GM18873 (cell line): ENCODE measurements around the gene ERC2.

ENCODE experiments used
- ATAC-seq: cut with Tn5 transposase; IDR thresholded peaks from one replicate; pipeline ENCODE4 v1.9.1; 2021; ENCODE audit warnings: mild to moderate bottlenecking, moderate library complexity, moderate number of reproducible peaks; ENCODE audit not compliant: unreplicated experiment, low FRiP score

The ERC2 gene

DNA sequence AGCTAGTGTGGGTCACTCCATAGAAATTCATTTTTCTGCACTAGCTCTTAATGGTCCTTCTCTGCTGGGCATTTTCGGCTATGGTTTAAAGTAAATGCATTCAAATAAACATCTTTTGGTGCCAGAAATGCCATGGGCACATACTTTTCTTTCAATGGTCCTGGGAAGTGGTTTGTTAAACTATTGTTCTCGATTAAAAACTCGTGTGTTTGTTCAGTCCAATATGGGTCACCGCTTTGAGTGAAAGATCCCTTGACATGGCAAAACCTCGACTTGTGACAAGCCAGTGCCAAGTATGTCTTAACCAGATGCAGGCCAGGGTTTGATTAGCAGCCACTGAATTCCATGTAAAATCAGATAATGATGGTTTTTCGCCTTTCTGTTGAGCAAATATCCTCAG lies 649.3 kb downstream of the ERC2 start:
- no peak for ATAC-seq

DNA sequence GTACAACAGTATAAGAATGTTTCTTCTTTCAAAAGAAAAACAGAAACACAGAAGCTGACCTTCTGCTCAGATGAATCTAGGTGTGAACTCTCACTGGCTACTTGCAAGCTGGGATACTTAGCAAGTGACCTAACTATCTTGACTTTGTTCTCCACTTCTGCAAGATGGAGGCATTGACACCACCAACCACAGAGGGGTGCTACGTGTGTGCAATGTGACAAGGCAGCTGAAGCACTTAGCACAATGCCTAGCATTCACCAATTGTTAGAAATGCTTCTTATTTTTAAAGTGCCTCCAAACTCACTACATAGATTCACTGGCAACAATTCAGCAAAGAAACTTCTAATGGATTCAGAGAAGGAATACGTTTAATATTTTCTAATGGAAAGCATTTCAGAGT lies 649.8 kb downstream of the ERC2 start:
- no peak for ATAC-seq

DNA sequence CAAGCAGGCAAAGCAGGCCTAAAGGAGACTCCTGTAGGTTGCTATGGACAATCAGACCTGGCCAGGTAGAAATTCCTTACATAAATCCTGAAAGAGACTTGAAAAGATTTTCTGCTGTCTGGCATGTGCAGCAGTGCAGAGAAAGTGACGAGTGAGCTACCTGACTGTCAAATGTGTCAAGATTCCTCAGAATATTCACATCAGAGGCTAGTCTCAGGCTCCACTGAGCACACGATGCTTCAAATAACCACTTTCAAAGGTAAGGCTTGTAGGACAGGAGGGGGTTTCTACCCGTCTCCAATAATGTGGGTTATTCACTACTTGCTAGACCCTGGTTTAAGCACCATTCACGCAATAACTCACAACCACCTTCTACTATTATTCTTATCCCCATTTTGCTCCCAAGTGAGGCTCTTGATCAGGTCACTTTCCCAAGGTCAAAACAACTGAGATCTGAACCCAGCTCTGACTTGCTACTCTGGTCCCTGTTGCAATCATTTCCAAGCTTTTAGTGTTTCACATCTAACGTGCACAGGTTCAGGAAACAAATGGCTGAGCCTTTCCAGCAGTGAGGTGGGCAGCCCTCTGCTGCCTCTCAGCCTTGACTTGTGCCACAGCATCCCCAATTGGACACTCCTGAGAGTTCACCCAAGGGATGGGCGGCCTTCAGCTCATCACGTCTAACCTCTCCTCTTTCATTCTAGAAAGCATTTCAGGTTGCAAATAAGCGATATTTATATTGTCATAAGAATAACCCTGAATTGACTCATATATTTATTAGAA lies 651.3 kb downstream of the ERC2 start:
- ATAC-seq: no peak

DNA sequence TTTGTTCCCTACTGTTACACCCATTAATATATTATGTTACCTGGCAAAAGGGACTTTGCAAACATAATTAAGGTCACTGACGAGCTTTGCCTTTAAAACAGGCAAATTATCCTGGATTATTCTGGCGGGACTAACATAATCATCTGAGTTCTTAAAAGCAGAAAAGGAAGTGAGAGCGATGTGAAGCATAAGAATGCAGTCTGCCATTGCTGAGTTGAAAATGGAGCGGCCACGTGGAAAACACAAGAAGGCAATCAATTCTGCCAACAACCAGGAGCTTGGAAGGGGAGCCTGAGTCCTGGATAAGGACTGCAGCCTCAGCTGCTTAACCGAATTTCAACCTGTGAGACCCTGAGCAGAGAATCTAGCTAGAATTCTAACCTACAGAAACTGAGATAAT lies 653.0 kb downstream of the ERC2 start:
- no peak for ATAC-seq

DNA sequence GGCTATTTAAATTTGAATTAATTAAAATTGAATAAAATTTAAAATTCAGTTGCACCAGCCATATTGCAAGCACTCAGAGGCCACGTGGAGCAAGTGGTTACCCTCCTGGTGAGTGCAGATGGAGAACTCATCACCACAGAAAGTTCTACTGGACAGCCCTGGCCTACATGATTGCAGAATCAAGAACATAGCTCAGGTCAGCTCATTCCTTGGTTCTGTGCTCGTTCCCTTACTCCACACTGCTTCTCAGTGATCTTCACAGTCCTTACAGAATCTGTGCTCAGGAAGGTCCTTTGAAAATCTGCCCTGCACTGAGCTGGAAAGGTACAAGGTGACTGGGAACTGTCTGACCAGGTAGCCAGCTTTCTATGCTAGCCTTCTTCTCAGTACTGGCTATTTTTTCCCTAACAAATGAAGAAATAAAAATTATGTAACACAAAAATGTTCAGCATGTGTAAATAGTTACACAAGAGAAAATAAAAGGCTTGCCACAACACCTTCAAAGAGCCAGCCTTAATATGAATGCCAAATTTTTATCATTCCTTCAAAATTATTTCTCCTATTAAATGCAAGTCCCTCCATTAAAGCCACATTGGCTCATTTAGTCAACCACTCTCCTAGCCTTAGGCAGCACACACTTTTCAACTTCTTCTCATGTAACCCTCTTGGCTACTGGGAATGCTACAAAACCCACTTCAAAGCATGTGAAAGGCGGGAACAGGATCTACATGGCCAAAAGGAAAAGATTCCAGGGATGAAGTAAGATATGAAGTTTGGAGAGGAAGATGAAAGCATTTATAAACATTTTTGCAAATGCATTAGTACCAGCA lies 654.8 kb downstream of the ERC2 start:
- no peak for ATAC-seq

DNA sequence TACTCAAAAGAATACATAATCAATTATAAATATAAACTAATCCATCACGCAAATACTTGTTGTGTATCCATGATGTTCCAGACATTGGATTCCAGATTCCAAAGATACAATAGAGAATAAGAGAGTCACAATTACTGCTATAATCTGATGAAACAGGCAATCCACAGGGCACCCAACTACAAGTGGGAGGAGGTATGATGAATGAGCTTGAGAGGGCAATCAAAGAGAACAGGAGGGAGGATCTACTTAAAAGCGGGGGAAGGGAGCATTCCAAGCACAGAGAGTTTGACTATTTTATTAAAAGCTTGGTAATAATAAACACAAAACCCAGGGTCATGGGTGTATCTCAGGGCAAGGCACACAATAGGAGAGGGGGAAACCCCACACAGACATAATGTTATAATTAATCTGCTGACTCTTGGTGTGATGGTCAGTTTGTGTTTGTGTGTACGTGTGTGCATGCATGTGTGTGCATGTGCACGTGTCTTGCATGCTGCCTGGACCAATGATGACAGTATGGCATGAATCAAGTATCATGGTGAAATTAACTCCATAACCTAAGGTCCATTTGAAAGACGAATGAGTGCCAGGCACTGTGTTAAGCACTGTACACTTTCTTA lies 655.8 kb downstream of the ERC2 start:
- no peak for ATAC-seq

DNA sequence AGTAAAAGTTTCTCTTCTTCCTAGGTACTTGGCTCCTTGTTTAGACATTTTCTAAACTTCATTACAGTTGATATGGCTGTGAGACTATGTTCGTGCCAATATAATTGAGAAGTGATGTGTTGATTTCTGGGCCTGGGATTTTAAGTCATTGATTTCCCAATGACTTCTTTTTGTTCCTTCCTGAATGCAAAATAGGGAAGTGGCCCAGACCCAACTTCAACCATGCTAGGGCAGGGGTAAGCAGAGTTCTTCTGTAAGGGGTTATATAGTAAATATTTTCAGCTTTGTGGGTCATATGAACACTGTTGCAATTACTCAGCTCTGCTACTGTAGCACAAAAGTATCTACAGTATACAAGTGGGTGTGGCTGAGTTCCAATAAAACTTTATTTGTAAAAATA lies 661.1 kb downstream of the ERC2 start:
- no peak for ATAC-seq

DNA sequence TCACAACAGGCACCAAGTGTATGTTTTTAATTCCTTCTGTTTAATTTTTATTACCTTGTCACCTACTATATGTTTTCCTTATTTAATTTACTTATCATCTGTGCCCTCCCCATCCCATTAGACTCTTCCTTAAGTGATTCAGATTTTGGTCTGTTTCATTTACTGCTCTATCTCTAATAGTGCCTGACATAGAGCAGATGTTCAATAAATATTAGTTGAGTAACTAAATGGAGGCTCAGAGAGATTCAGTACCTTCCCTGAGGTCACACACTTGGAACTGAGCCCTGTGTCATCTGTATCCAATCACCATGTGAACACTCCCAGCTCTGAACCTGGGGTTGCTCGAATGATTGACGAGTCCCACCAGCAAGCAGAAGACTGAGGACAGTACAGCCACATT lies 663.1 kb downstream of the ERC2 start:
- ATAC-seq: no peak

DNA sequence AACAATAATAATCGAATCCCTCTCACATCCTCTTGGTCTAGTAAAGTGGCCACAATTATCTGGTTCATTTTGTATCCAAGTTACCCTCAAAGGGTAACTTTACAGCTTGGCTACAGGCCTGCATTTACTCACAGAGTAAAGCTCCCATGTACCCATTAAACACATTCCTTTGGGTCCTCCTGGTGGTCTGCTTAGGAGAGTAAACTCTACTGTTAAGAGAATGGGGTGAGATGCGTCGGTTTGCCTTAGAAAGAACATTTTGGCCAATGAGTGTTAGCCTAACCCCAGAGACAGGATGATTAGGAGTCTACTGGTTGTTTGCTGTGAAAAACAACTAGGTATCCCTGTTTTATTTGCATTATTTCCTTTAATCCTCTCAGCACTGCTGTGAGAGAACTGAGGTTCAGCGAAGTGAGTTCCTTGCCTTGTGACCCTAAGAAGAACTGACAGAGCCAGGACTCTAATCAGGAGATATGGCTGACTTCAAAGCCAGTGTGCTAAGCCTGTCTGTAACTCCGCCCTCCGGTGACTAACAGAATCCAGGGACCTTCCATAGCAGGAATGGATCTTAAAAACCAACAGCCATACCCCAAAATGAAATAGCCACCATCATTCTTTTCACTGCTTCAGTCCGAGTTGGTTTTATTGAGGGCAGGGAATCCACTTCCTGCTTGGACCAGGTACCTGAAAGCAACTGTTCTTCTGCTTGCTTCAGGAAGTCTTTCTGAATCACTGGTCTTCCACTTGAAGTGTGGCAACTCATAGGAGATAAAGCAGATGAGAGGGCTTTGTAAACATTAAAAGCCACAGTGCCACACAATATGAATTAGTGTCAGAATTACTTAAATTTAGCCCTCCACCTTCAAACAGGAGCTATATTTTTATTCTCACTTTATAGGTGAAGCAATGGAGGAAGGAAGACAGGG lies 663.8 kb downstream of the ERC2 start:
- ATAC-seq: no peak

DNA sequence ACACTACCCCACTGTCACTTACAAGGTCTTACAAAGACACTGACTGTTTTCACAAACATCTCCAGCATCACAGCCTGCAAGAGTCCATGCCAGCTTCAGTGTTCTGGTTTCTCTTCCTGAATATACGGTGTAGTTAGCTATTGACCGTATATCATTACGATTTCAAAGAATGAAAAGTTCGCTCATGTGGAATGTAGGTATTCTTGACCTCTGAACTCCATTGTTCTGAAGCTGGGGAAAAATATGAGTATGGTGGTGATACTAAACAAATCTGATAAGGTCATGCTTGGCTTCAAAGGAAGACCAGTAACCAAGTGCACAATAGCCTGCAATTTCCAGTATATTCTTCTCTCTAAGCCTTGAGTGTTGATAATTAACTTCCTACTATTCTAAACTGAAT lies 665.5 kb downstream of the ERC2 start:
- no peak for ATAC-seq

DNA sequence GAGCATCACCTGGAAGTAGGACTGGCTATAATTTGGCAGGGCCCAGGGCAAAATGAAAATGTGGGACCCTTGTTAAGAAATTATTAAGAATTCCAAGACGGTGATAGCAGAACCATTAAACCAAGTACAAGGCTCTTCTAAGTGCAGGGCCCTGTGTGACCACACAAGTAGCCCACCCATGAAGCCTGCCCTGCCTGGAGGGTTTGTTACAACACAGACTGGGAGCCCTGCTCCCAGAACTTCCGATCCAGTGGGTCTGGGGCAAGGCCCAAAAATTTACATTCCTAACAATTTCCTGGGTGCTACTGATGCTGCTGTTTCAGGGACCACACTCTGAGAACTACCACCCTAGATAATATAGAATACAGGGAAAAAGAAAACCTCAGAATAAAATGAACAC lies 666.6 kb downstream of the ERC2 start:
- no peak for ATAC-seq

DNA sequence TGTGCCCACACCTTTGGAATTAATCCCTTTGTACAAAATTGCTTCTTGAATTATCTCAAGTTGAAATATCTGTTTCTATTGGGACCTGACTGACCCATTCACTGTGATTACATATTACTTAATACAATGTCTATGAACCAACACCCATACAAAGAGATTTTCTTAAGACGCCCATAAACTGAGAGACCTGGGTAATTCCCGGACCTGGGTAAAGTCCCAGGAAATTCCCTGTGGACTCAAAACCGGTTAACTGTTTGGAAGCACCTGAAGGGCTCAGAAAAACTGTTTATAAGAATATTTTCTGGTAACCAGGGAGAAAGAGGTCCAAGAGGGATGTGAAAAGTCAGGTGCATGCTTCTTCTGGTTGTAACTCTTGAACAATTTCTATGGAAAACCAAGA lies 667.2 kb downstream of the ERC2 start:
- no peak for ATAC-seq

DNA sequence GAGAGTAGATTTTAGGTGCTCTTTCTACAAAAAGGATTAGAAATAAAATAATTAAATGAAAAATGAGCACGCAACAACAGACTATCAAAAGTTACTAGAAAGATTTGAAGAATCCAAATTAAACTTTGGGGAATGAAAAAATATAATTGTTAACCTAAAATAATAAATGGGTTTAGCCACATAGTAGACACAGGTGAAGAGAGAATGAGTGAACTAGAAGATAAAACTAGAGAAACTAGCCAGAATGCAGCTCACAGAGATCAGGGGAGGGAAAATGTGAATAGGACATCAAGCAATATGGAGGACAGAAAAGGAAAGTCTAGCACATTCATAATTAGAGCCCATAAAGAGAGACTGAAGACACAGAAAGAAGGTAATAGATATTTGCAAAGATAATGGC lies 670.5 kb downstream of the ERC2 start:
- no peak for ATAC-seq

DNA sequence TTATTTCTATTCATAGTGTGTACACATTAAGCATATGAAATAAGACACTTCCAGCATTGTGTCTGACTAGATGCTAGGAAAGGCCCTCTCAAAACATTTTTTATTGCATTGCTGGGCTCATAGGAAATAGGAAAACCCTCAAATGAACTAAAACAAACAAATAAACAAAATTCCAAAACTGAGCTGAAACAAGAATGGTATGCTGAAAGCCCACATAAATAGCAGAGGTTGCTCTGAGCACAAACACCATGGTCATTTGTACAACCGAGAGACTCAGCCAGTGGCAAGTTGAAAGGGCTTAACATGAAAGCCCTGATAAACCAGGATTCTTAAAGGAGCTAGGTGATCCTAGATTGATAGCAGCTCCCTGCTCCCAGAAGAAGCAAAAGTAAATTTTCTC lies 671.2 kb downstream of the ERC2 start:
- no peak for ATAC-seq

DNA sequence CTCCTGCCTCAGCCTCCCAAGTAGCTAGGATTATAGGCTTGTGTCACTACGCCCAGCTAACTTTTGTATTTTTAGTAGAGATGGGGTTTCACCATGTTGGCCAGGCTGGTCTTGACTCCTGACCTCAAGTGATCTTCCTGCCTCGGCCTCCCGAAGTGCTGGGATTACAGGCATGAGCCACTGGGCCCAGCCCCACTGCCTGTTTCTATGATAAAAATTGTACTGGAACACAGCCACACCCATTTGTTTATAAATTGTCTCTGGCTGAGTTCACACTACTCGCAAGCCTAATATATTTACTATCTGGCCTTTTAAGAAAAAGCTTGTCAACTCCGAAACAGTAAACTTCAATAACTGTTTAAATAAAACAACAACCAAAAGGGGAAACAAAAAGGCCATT lies 671.7 kb downstream of the ERC2 start:
- no peak for ATAC-seq

DNA sequence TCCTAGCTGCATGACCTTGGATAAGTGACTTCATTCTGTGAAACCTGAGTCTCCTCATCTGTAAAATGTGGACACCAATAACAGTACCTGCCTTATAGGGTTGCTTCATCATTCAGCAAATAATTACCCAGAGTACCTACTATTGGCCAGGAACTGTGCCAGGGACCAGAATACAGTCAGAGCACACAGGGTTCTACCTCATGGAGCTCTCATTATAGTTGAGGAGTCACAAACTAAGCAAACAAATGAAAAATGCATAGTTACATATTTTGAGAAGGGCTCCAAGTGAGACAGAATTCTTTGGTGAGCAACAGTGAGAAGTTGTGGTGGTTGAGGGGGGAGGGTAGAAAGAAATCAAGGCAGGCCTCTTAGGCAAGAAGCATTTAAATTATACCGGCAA lies 672.5 kb downstream of the ERC2 start:
- ATAC-seq: no peak

DNA sequence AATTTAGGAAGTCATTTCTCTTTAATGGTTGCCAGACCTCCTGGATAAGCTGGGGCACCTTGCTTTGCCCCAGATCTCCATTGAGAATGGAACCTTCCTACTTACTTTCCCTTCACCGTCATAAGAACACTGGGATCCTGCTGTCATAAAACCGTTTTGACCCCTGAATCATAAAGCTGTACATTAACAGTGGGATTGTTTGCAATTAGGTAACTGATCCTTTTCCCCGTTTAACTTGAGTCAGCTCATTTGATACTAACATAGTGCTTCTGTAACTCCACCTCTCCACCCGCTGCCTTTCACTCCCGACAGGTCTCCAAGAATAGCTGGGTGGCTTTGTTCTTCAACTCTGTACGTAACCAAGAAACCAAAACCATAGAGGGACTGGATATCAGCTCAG lies 673.0 kb downstream of the ERC2 start:
- ATAC-seq: no peak

DNA sequence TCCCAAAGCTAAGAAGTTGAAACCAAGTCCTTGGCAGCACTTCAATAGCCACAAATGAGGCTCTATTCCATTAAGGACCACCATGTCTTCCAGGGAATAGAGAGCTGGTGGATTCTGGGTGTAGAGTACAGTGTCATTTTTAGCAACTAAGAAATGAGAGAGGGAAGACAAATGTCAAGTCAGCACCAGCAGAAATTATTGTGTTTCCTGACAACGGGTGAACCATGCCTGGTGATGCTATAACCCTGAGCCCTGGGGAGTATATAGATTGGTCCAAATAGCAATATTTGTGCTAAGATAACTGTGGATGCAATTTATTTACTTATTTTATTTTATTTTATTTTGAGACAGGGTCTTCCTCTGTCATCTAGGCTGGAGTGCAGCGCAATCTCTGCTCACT lies 675.5 kb downstream of the ERC2 start:
- ATAC-seq: no peak

DNA sequence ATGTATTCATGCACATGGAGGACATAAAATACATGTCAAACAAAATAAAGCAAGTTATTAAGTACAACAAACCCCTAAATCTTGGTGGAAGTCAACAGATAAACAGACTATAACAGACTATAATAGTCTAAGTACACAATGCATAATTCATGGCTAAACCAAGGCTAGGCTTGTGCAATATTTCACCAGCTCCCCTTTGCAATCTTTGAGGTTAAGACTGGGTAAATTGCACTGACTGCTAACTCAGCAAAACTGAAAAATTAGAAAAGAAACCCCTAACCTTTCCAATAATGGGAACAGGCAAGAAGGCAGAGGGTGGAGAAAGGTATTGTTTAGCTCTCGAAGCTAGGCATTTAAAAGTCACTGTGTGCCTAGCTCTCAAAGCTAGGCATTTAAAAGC lies 676.3 kb downstream of the ERC2 start:
- ATAC-seq: no peak

DNA sequence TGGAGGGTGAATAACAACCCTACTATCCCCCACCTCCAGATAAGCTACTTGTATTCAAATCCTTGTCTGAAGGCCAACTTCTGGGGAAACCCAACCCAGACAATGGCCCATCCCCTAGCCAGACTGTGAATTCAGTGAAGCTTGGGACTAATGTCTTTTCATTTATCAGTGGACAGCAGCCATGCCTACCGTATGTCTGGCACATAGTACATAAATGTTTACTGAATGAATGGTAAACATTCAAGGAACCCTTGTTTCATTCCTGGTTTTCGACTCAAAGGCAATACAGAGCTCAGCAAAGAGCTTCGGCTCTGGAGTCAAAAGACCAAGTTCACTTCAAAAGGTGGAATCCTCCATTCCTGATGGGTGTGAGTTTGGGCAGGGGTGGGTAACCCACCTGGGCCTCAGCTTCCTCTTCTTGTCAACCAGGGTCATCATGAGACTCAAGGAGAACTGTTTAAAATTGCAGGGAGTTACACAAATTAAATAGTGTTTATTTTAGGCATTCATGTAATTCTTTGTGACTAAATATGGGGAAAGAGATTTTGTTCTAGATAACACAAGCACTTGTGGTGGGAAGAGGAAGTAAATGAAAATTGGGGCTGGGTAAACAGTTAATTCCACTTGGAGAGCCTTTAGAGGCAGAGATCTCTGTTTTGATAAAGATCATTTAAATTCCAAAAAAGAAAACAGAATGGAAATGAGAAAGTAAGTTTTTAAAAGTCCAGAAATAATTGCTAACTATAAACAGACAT lies 677.5 kb downstream of the ERC2 start:
- ATAC-seq: no peak
